Osteoblast (primary cell): ENCODE measurements around the gene GPC5. TPM values are rescaled to one million over a fixed set of nuclear protein-coding genes. Genes with fewer than 3 reads are reported as not detected.
"Not testable (repeated sequence)": the region's sequence is repeated elsewhere in the genome, so short reads cannot be mapped to it uniquely, and the experiment has no call there.

ENCODE experiments used
- DNase-seq: peaks from one replicate; pipeline ENCODE4 v3.0.0; 2011; ENCODE audit warnings: low spot score, mixed read lengths; ENCODE audit not compliant: insufficient read length; ENCODE audit errors: missing footprints
- H2AFZ ChIP-seq: 2 replicates; pipeline ENCODE4 v1.6.0; 2011; ENCODE audit warnings: mild to moderate bottlenecking, low read length
- H3K27ac ChIP-seq: 2 replicates; pipeline ENCODE4 v1.5.1; 2011; ENCODE audit warnings: mild to moderate bottlenecking, low read depth, low read length, moderate library complexity
- H3K27me3 ChIP-seq: 2 replicates; pipeline ENCODE4 v1.6.0; 2012; ENCODE audit warnings: mild to moderate bottlenecking, control low read depth, inconsistent platforms, low read length, moderate library complexity; ENCODE audit not compliant: insufficient read depth
- H3K36me3 ChIP-seq: 2 replicates; pipeline ENCODE4 v1.5.1; 2011; ENCODE audit warnings: mild to moderate bottlenecking, low read length, control low read depth, moderate library complexity; ENCODE audit not compliant: insufficient read depth
- H3K4me1 ChIP-seq: 2 replicates; pipeline ENCODE4 v1.5.1; 2011; ENCODE audit warnings: mild to moderate bottlenecking, low read length, control low read depth, moderate library complexity; ENCODE audit not compliant: insufficient read depth
- H3K4me2 ChIP-seq: 2 replicates; pipeline ENCODE4 v1.6.0; 2011; ENCODE audit warnings: mild to moderate bottlenecking, low read length; ENCODE audit not compliant: insufficient read depth
- H3K4me3 ChIP-seq: fragments of 200-600 bp; sonication (generic); 3 replicates; pipeline ENCODE4 v1.5.1; 2012; ENCODE audit warnings: mild to moderate bottlenecking, low read length, inconsistent platforms; ENCODE audit not compliant: insufficient read depth
- H3K79me2 ChIP-seq: 2 replicates; pipeline ENCODE4 v1.6.0; 2012; ENCODE audit warnings: mild to moderate bottlenecking, low read length, control low read depth, inconsistent platforms; ENCODE audit not compliant: insufficient read depth
- H3K9me3 ChIP-seq: 2 replicates; pipeline ENCODE4 v1.5.1; 2011; ENCODE audit warnings: low read depth, low read length, control low read depth
- H4K20me1 ChIP-seq: 2 replicates; pipeline ENCODE4 v1.6.0; 2012; ENCODE audit warnings: mild to moderate bottlenecking, low read length, control low read depth; ENCODE audit not compliant: insufficient read depth
- CTCF ChIP-seq: IDR thresholded peaks from 2 replicates; pipeline ENCODE4 v1.5.1; 2011; ENCODE audit warnings: mild to moderate bottlenecking, low read depth, low read length, moderate library complexity; ENCODE audit errors: extremely low read depth
- total RNA-seq: library from RNA; depleted of rRNA; stranded (reverse); fragments of >200 nt; gene quantifications from 2 replicates; pipeline ENCODE4 v1.2.3, GENCODE V29; 2012

The GPC5 gene
- total RNA-seq, 1 donor = 0.36 TPM

GRCh38 chr13:92262100-92262788 is 863.8 kb downstream of the GPC5 start:
- DNase-seq = no peak
- H3K4me2 ChIP-seq = no peak overlapping the region
- no peak for TF ChIP-seq CTCF
- H4K20me1 ChIP-seq = no peaks in the 10 kb centered on the region
- no peaks in the 10 kb centered on the region for H3K36me3 ChIP-seq
- no peaks in the 10 kb centered on the region for H3K4me1 ChIP-seq
- H3K79me2 ChIP-seq = no peaks in the 10 kb centered on the region
- no peak overlapping the region for H3K4me3 ChIP-seq
- H3K9me3 ChIP-seq = peaks cover 3% of the 10 kb centered on the region
- H3K27ac ChIP-seq = no peak overlapping the region
- no peaks in the 10 kb centered on the region for H3K27me3 ChIP-seq
- H2AFZ ChIP-seq = no peak overlapping the region

GRCh38 chr13:92265408-92265807 is 867.0 kb downstream of the GPC5 start:
- TF ChIP-seq CTCF = no peak
- no peak for DNase-seq
- no peaks in the 10 kb centered on the region for H3K4me1 ChIP-seq
- no peaks in the 10 kb centered on the region for H3K27me3 ChIP-seq
- H4K20me1 ChIP-seq = no peaks in the 10 kb centered on the region
- H3K9me3 ChIP-seq = no peaks in the 10 kb centered on the region
- no peak overlapping the region for H3K4me3 ChIP-seq
- no peaks in the 10 kb centered on the region for H3K36me3 ChIP-seq
- H3K27ac ChIP-seq = no peak overlapping the region
- H3K4me2 ChIP-seq = no peak overlapping the region
- H2AFZ ChIP-seq = no peak overlapping the region
- H3K79me2 ChIP-seq = no peaks in the 10 kb centered on the region

DNA sequence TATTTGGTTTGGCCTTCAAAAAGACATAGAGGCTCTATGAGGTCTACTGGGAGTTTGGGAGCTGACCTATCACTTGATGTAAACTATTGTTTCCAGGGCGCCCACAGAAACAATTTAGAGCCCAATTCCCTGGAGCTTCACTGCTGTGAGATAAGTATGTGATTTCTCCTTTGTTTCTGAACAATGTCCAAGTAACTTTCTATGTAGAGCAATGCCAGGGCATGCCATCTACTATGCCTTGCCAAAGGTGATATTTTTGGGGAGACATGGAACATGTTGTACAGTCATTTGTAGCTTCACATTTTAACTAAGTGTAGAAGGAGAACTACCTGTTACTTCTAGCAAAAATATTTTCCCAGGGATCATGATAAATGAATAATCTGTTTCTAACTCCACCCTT is 872.6 kb downstream of the GPC5 start:
- no peak overlapping the region for H3K4me3 ChIP-seq
- H4K20me1 ChIP-seq = no peaks in the 10 kb centered on the region
- no peaks in the 10 kb centered on the region for H3K79me2 ChIP-seq
- H3K4me2 ChIP-seq = no peak overlapping the region
- H3K27ac ChIP-seq = no peak overlapping the region
- H3K36me3 ChIP-seq = no peaks in the 10 kb centered on the region
- no peak for TF ChIP-seq CTCF
- no peak for DNase-seq
- no peaks in the 10 kb centered on the region for H3K4me1 ChIP-seq
- no peak overlapping the region for H2AFZ ChIP-seq
- H3K27me3 ChIP-seq = no peaks in the 10 kb centered on the region
- H3K9me3 ChIP-seq = peaks cover 2% of the 10 kb centered on the region

GRCh38 chr13:92272177-92272576 is 873.8 kb downstream of the GPC5 start:
- no peak for TF ChIP-seq CTCF
- H3K4me1 ChIP-seq = no peaks in the 10 kb centered on the region
- H3K9me3 ChIP-seq = peaks cover 2% of the 10 kb centered on the region
- H3K4me2 ChIP-seq = no peak overlapping the region
- no peaks in the 10 kb centered on the region for H3K36me3 ChIP-seq
- no peaks in the 10 kb centered on the region for H3K79me2 ChIP-seq
- H4K20me1 ChIP-seq = no peaks in the 10 kb centered on the region
- no peaks in the 10 kb centered on the region for H3K27me3 ChIP-seq
- no peak for DNase-seq
- H2AFZ ChIP-seq = no peak overlapping the region
- H3K27ac ChIP-seq = no peak overlapping the region
- H3K4me3 ChIP-seq = no peak overlapping the region

- not testable (repeated sequence) for H3K27ac ChIP-seq, H3K4me2 ChIP-seq
Observed at GRCh38 chr13:92280986-92281385, 882.6 kb downstream of the GPC5 start.

DNA sequence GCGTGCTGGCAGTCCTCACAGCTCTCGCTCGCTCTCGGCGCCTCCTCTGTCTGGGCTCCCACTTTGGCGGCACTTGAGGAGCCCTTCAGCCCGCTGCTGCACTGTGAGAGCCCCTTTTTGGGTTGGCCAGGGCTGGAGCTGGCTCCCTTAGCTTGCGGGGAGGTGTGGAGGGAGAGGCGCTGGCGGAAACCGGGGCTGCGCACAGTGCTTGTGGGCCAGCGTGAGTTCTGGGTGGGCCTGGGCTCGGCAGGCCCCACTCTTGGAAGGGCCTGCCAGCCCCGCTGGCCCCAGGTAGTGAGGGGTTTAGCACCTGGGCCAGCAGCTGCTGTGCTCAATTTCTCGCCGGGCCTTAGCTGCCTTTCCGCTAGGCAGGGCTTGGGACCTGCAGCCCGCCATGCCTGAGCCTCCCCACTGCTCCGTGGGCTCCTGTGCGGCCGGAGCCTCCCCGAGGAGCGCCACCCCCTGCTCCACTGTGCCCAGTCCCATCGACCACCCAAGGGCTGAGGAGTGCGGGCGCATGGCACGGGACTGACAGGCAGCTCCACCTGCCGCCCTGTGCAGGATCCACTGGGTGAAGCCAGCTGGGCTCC is 892.4 kb downstream of the GPC5 start:
- not testable (repeated sequence) for H3K27ac ChIP-seq, H3K36me3 ChIP-seq, H3K9me3 ChIP-seq, H2AFZ ChIP-seq, H3K79me2 ChIP-seq, H4K20me1 ChIP-seq, H3K4me2 ChIP-seq, H3K4me1 ChIP-seq, H3K27me3 ChIP-seq, H3K4me3 ChIP-seq, DNase-seq

More at GRCh38 chr13:92280986-92281385, 882.6 kb downstream of the GPC5 start:
- H3K9me3 ChIP-seq, H3K4me1 ChIP-seq, H3K4me3 ChIP-seq, H3K79me2 ChIP-seq, DNase-seq, H3K36me3 ChIP-seq, H2AFZ ChIP-seq, H4K20me1 ChIP-seq, H3K27me3 ChIP-seq: not testable (repeated sequence)
